Astrocyte (in vitro differentiated cells and primary cell): ENCODE results near the gene PLCG2. TPM values are rescaled to one million over a fixed set of nuclear protein-coding genes. Genes with fewer than 3 reads are reported as not detected.

Source experiments
- DNase-seq: peaks from one replicate; pipeline ENCODE4 v3.0.0-alpha.2; 2010; ENCODE audit warnings: low read depth
- FAIRE-seq: peaks from 2 replicates; lab custom pipeline; 2011; peaks lifted over from hg19 to GRCh38; lab: Jason Lieb, UNC
- H2AFZ ChIP-seq: 2 replicates; pipeline ENCODE4 v1.6.0; 2012; ENCODE audit warnings: low read depth, low read length, inconsistent platforms
- H3K27ac ChIP-seq: 2 replicates; pipeline ENCODE4 v1.5.1; 2011; ENCODE audit warnings: low read depth, low read length, inconsistent platforms
- H3K27me3 ChIP-seq: 2 replicates; pipeline ENCODE4 v1.6.0; 2011; ENCODE audit warnings: low read length, inconsistent platforms; ENCODE audit not compliant: insufficient read depth
- H3K36me3 ChIP-seq: 2 replicates; pipeline ENCODE4 v1.5.1; 2011; ENCODE audit warnings: low read length, inconsistent platforms; ENCODE audit not compliant: insufficient read depth
- H3K4me1 ChIP-seq: 2 replicates; pipeline ENCODE4 v1.5.1; 2011; ENCODE audit warnings: low read length, inconsistent platforms; ENCODE audit not compliant: insufficient read depth
- H3K4me2 ChIP-seq: 2 replicates; pipeline ENCODE4 v1.6.0; 2012; ENCODE audit warnings: low read length, inconsistent platforms
- H3K4me3 ChIP-seq: 2 replicates; pipeline ENCODE4 v1.5.1; 2011; ENCODE audit warnings: low read depth, mild to moderate bottlenecking, low read length, inconsistent platforms; ENCODE audit not compliant: insufficient read depth
- H3K79me2 ChIP-seq: 2 replicates; pipeline ENCODE4 v1.6.0; 2012; ENCODE audit warnings: mild to moderate bottlenecking, low read length, inconsistent platforms; ENCODE audit not compliant: insufficient read depth
- H3K9ac ChIP-seq: 2 replicates; pipeline ENCODE4 v1.6.0; 2012; ENCODE audit warnings: mild to moderate bottlenecking, low read length, inconsistent platforms
- H3K9me3 ChIP-seq: 2 replicates; pipeline ENCODE4 v1.5.1; 2012; ENCODE audit warnings: low read depth, mild to moderate bottlenecking, low read length, inconsistent platforms; ENCODE audit not compliant: insufficient read depth
- H4K20me1 ChIP-seq: 2 replicates; pipeline ENCODE4 v1.6.0; 2012; ENCODE audit warnings: low read length, inconsistent platforms; ENCODE audit not compliant: insufficient read depth
- H3K27ac Mint-ChIP-seq: one replicate; pipeline ENCODE4 v1.8.0; 2021; ENCODE audit warnings: mild to moderate bottlenecking, mixed read lengths; ENCODE audit not compliant: unreplicated experiment
- H3K27me3 Mint-ChIP-seq: one replicate; pipeline ENCODE4 v1.8.0; 2021; ENCODE audit warnings: low read depth, mixed read lengths; ENCODE audit not compliant: unreplicated experiment
- H3K36me3 Mint-ChIP-seq: one replicate; pipeline ENCODE4 v1.8.0; 2021; ENCODE audit warnings: low read depth, mixed read lengths; ENCODE audit not compliant: unreplicated experiment
- H3K4me1 Mint-ChIP-seq: one replicate; pipeline ENCODE4 v1.8.0; 2021; ENCODE audit warnings: low read depth, mixed read lengths; ENCODE audit not compliant: unreplicated experiment
- H3K4me3 Mint-ChIP-seq: one replicate; pipeline ENCODE4 v1.8.0; 2021; ENCODE audit warnings: mild to moderate bottlenecking, moderate library complexity, mixed read lengths; ENCODE audit not compliant: unreplicated experiment
- H3K9me3 Mint-ChIP-seq: one replicate; pipeline ENCODE4 v1.8.0; 2021; ENCODE audit warnings: mild to moderate bottlenecking, mixed read lengths; ENCODE audit not compliant: unreplicated experiment
- CTCF ChIP-seq: IDR thresholded peaks from 2 replicates; pipeline ENCODE4 v1.5.1; 2011; ENCODE audit warnings: low read depth, mild to moderate bottlenecking, inconsistent platforms, low read length, moderate library complexity; ENCODE audit not compliant: insufficient read depth
- EZH2 ChIP-seq: IDR thresholded peaks from 2 replicates; pipeline ENCODE4 v1.6.1; 2012; ENCODE audit warnings: mild to moderate bottlenecking, low read length, inconsistent platforms; ENCODE audit not compliant: insufficient read depth
- total RNA-seq: library from RNA; stranded (reverse); gene quantifications from 2 replicates; pipeline ENCODE4 v1.2.1, GENCODE V29; 2021

The PLCG2 gene
- total RNA-seq, 1 donor from 2014 or later: 3.1 TPM

- no peaks in the 10 kb centered on the region for H3K79me2 ChIP-seq
- H3K4me1 ChIP-seq: no peaks in the 10 kb centered on the region
- H2AFZ ChIP-seq: no peak overlapping the region
- no peak overlapping the region for H3K27ac ChIP-seq
- DNase-seq: no peak
- H3K36me3 Mint-ChIP-seq: no peaks in the 10 kb centered on the region
- H3K4me2 ChIP-seq: no peak overlapping the region
- no peaks in the 10 kb centered on the region for H3K9me3 ChIP-seq
- H3K4me3 Mint-ChIP-seq: no peak overlapping the region
- no peaks in the 10 kb centered on the region for H3K27me3 ChIP-seq
- H3K36me3 ChIP-seq: no peaks in the 10 kb centered on the region
- FAIRE-seq: no peak
- no peaks in the 10 kb centered on the region for H4K20me1 ChIP-seq
- peaks cover 7% of the 10 kb centered on the region for H3K27me3 Mint-ChIP-seq
- no peak overlapping the region for H3K27ac Mint-ChIP-seq
- H3K4me3 ChIP-seq: no peak overlapping the region
- TF ChIP-seq EZH2 (no peak), CTCF (no peak)
- H3K9ac ChIP-seq: no peak overlapping the region
- H3K9me3 Mint-ChIP-seq: no peaks in the 10 kb centered on the region
- no peaks in the 10 kb centered on the region for H3K4me1 Mint-ChIP-seq
Measured at GRCh38 chr16:81987121-81987520, 208.0 kb downstream of the PLCG2 start.

- Histone ChIP-seq H3K27ac (no peak overlapping the region), H3K36me3 (no peaks in the 10 kb centered on the region), H3K4me1 (no peaks in the 10 kb centered on the region), H3K27me3 (no peaks in the 10 kb centered on the region), H2AFZ (no peak overlapping the region), H3K9me3 (no peaks in the 10 kb centered on the region), H4K20me1 (no peaks in the 10 kb centered on the region), H3K4me2 (no peak overlapping the region), H3K4me3 (no peak overlapping the region), H3K79me2 (no peaks in the 10 kb centered on the region), H3K9ac (no peak overlapping the region)
- no peak for FAIRE-seq
- Mint-ChIP-seq H3K4me1 (no peaks in the 10 kb centered on the region), H3K9me3 (no peaks in the 10 kb centered on the region), H3K27me3 (peaks cover 6% of the 10 kb centered on the region), H3K36me3 (no peaks in the 10 kb centered on the region), H3K27ac (no peak overlapping the region), H3K4me3 (no peak overlapping the region)
- TF ChIP-seq CTCF: no peak
- no peak for TF ChIP-seq EZH2
- DNase-seq: no peak
Measured at GRCh38 chr16:81987706-81988105, 208.6 kb downstream of the PLCG2 start.

- H4K20me1 ChIP-seq: no peaks in the 10 kb centered on the region
- DNase-seq (no peak), FAIRE-seq (no peak)
- no peaks in the 10 kb centered on the region for H3K9me3 Mint-ChIP-seq
- no peaks in the 10 kb centered on the region for H3K36me3 Mint-ChIP-seq
- no peaks in the 10 kb centered on the region for H3K27me3 ChIP-seq
- no peaks in the 10 kb centered on the region for H3K27me3 Mint-ChIP-seq
- H3K9me3 ChIP-seq: no peaks in the 10 kb centered on the region
- H2AFZ ChIP-seq: no peak overlapping the region
- H3K36me3 ChIP-seq: no peaks in the 10 kb centered on the region
- no peak overlapping the region for H3K27ac Mint-ChIP-seq
- no peak overlapping the region for H3K9ac ChIP-seq
- peaks cover 14% of the 10 kb centered on the region for H3K4me1 ChIP-seq
- no peak overlapping the region for H3K27ac ChIP-seq
- no peak overlapping the region for H3K4me3 ChIP-seq
- no peaks in the 10 kb centered on the region for H3K79me2 ChIP-seq
- no peak for TF ChIP-seq CTCF
- no peak for TF ChIP-seq EZH2
- H3K4me2 ChIP-seq: no peak overlapping the region
- no peak overlapping the region for H3K4me3 Mint-ChIP-seq
- peaks cover 18% of the 10 kb centered on the region for H3K4me1 Mint-ChIP-seq
Measured at GRCh38 chr16:81992859-81993258, 213.8 kb downstream of the PLCG2 start.
